Prostate gland (tissue), 2 donors: ENCODE results near the gene TSGA10.

Experiments
- POLR2A ChIP-seq: fragments of 450-650 bp; IDR thresholded peaks from one replicate; pipeline ENCODE4 v1.6.1; 2016; ENCODE audit warnings: antibody characterized with exemption, mild to moderate bottlenecking
- POLR2AphosphoS5 ChIP-seq: sonication (generic); formaldehyde crosslinking; IDR thresholded peaks from one replicate; pipeline ENCODE4 v1.6.1; 2017; ENCODE audit warnings: antibody characterized with exemption
- TF ChIP-seq, protein P1 (sequence below), 4 experiments: fragments of 200-600 bp in 2 of 4; fragments of 450-650 bp in 2 of 4; sonication (generic) in 2 of 4; IDR thresholded peaks; 1 replicate in 3 of 4; 2 replicates in 1 of 4; pipeline ENCODE4 v1.5.1; 2016 to 2019; ENCODE audit warnings: antibody characterized with exemption in 4 of 4, mild to moderate bottlenecking in 2 of 4, moderate library complexity in 2 of 4

DNA sequence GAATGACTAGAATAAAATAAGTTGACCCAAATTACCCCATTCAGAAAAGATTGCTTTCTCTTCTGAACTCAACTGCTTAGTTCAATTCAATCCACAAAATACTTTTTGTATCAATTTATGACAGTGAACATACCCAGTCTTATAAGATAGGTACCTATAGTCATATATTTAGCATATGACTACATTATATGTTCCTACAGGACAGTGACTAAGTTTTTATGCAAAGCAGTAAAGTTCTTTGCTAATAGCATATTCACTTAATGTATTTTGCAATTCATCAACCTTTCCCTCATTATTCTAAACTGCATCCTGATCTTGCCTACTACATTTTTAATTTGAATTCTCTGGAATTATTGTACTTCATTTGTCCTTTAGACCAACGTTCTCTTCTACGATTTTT, 43.5 kb downstream of the TSGA10 start:
- TF ChIP-seq, protein P1, sequence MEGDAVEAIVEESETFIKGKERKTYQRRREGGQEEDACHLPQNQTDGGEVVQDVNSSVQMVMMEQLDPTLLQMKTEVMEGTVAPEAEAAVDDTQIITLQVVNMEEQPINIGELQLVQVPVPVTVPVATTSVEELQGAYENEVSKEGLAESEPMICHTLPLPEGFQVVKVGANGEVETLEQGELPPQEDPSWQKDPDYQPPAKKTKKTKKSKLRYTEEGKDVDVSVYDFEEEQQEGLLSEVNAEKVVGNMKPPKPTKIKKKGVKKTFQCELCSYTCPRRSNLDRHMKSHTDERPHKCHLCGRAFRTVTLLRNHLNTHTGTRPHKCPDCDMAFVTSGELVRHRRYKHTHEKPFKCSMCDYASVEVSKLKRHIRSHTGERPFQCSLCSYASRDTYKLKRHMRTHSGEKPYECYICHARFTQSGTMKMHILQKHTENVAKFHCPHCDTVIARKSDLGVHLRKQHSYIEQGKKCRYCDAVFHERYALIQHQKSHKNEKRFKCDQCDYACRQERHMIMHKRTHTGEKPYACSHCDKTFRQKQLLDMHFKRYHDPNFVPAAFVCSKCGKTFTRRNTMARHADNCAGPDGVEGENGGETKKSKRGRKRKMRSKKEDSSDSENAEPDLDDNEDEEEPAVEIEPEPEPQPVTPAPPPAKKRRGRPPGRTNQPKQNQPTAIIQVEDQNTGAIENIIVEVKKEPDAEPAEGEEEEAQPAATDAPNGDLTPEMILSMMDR (IDR thresholded peaks at IDR 0.05): no peak
- TF ChIP-seq POLR2AphosphoS5 (no peak), POLR2A (no peak)
